ENCODE results near the gene PHB1. TPM values are rescaled to one million over a fixed set of nuclear protein-coding genes. Genes with fewer than 3 reads are reported as not detected.

PHB1 gene
- total and polyA plus RNA-seq, 3 donors from 2014 or later, result 69.1 to 103 (median 95.1) TPM

GRCh38 chr17:49454050-49454449 is 39.4 kb upstream of the PHB1 start:
- no peak overlapping the region for H3K4me3 ChIP-seq
- H3K27ac ChIP-seq, result no peak overlapping the region
- no peaks in the 10 kb centered on the region for H3K36me3 ChIP-seq (ENCODE audit: low read depth, missing control alignments)
- no peaks in the 10 kb centered on the region for H3K27me3 ChIP-seq
- TF ChIP-seq POLR2A (IDR thresholded peaks at IDR 0.05) (no peak), CTCF (IDR thresholded peaks at IDR 0.05) (no peak)
- peak; percentile 66 for DNase-seq
- WGBS, 2 donors, result 65 to 74% methylated on average over 4 to 5 of the region's 5 CpGs
- no peaks in the 10 kb centered on the region for H3K9me3 ChIP-seq
- intact Hi-C loops (cut with DNase I; ENCODE audit: low total_unique reads), result no loop called here
- no peaks in the 10 kb centered on the region for H3K4me1 ChIP-seq

GRCh38 chr17:49452661-49453060 is 38.0 kb upstream of the PHB1 start:
- no peaks in the 10 kb centered on the region for H3K9me3 ChIP-seq
- TF ChIP-seq POLR2A (IDR thresholded peaks at IDR 0.05), result no peak
- no peak for TF ChIP-seq CTCF (IDR thresholded peaks at IDR 0.05)
- H3K4me3 ChIP-seq, result no peak overlapping the region
- no peak for DNase-seq
- H3K36me3 ChIP-seq (ENCODE audit: low read depth, missing control alignments), result no peaks in the 10 kb centered on the region
- H3K4me1 ChIP-seq, result no peaks in the 10 kb centered on the region
- no peaks in the 10 kb centered on the region for H3K27me3 ChIP-seq
- H3K27ac ChIP-seq, result no peak overlapping the region
- intact Hi-C loops (cut with DNase I; ENCODE audit: low total_unique reads), result no loop called here
- WGBS, 2 donors, result 90 to 96% methylated on average over 5 of the region's 5 CpGs

GRCh38 chr17:49452201-49452600 is 37.5 kb upstream of the PHB1 start:
- no peak for DNase-seq
- H3K4me1 ChIP-seq, result no peaks in the 10 kb centered on the region
- no peak overlapping the region for H3K27ac ChIP-seq
- intact Hi-C loops (cut with DNase I; ENCODE audit: low total_unique reads), result no loop called here
- no peaks in the 10 kb centered on the region for H3K9me3 ChIP-seq
- TF ChIP-seq POLR2A (IDR thresholded peaks at IDR 0.05) (no peak), CTCF (IDR thresholded peaks at IDR 0.05) (no peak)
- H3K36me3 ChIP-seq (ENCODE audit: low read depth, missing control alignments), result no peaks in the 10 kb centered on the region
- no peak overlapping the region for H3K4me3 ChIP-seq
- no peaks in the 10 kb centered on the region for H3K27me3 ChIP-seq
- 70 to 85% methylated on average over 5 of the region's 5 CpGs for WGBS, 2 donors

- no peak overlapping the region for H3K4me3 ChIP-seq
- no peaks in the 10 kb centered on the region for H3K4me1 ChIP-seq
- no peak for DNase-seq
- H3K36me3 ChIP-seq (ENCODE audit: low read depth, missing control alignments), result no peaks in the 10 kb centered on the region
- no peak for TF ChIP-seq POLR2A (IDR thresholded peaks at IDR 0.05)
- TF ChIP-seq CTCF (IDR thresholded peaks at IDR 0.05), result no peak
- intact Hi-C loops (cut with DNase I; ENCODE audit: low total_unique reads), result no loop called here
- H3K9me3 ChIP-seq, result no peaks in the 10 kb centered on the region
- no peak overlapping the region for H3K27ac ChIP-seq
- no peaks in the 10 kb centered on the region for H3K27me3 ChIP-seq
- 67 to 86% methylated on average over 3 of the region's 3 CpGs for WGBS, 2 donors
Observed at GRCh38 chr17:49450735-49451134, 36.1 kb upstream of the PHB1 start.

GRCh38 chr17:49450181-49450580 is 35.5 kb upstream of the PHB1 start:
- Histone ChIP-seq H3K36me3 (ENCODE audit: low read depth, missing control alignments) (no peaks in the 10 kb centered on the region), H3K27ac (no peak overlapping the region), H3K4me1 (no peaks in the 10 kb centered on the region), H3K9me3 (no peaks in the 10 kb centered on the region), H3K4me3 (no peak overlapping the region), H3K27me3 (no peaks in the 10 kb centered on the region)
- TF ChIP-seq CTCF (IDR thresholded peaks at IDR 0.05), result no peak
- TF ChIP-seq POLR2A (IDR thresholded peaks at IDR 0.05), result no peak
- 90 to 93% methylated on average over 4 of the region's 4 CpGs for WGBS, 2 donors
- no peak for DNase-seq
- intact Hi-C loops (cut with DNase I; ENCODE audit: low total_unique reads), result no loop called here
